Measurements from ENCODE around the gene PAK4.
"Not testable (repeated sequence)": the region's sequence is repeated elsewhere in the genome, so short reads cannot be mapped to it uniquely, and the experiment has no call there.

PAK4 gene

GRCh38 chr19:39100500-39101166 is 25.0 kb upstream of the PAK4 start:
- DNase-seq: no peak

- DNase-seq: no peak
Measured at GRCh38 chr19:39103151-39103550, 22.4 kb upstream of the PAK4 start.

GRCh38 chr19:39104186-39104596 is 21.4 kb upstream of the PAK4 start:
- DNase-seq: no peak

- no peak for DNase-seq
Measured at GRCh38 chr19:39106194-39106593, 19.4 kb upstream of the PAK4 start.

GRCh38 chr19:39109641-39110040 is 15.9 kb upstream of the PAK4 start:
- DNase-seq: no peak

GRCh38 chr19:39110263-39110967 is 15.2 kb upstream of the PAK4 start:
- DNase-seq: peak; percentile 42

GRCh38 chr19:39111593-39112199 is 13.9 kb upstream of the PAK4 start:
- DNase-seq: no peak

- no peak for DNase-seq
Measured at GRCh38 chr19:39112338-39112890, 13.2 kb upstream of the PAK4 start.

- no peak for DNase-seq
Measured at GRCh38 chr19:39113199-39113598, 12.4 kb upstream of the PAK4 start.

GRCh38 chr19:39115105-39115847 is 10.3 kb upstream of the PAK4 start:
- DNase-seq: no peak

- DNase-seq: not testable (repeated sequence)
Measured at GRCh38 chr19:39117023-39117422, 8.6 kb upstream of the PAK4 start.

- DNase-seq: no peak
Measured at GRCh38 chr19:39119830-39120229, 5.8 kb upstream of the PAK4 start.

GRCh38 chr19:39122934-39123731 is 2.5 kb upstream of the PAK4 start:
- no peak for DNase-seq

- no peak for DNase-seq
Measured at GRCh38 chr19:39124136-39124764, 1.3 kb upstream of the PAK4 start.

GRCh38 chr19:39125199-39125553 is 410 bp upstream of the PAK4 start:
- no peak for DNase-seq

GRCh38 chr19:39126312-39127187 is 964 bp downstream of the PAK4 start:
- DNase-seq: no peak

- no peak for DNase-seq
Measured at GRCh38 chr19:39127812-39128515, 2.4 kb downstream of the PAK4 start.

GRCh38 chr19:39128516-39129079 is 3.0 kb downstream of the PAK4 start:
- DNase-seq: no peak

GRCh38 chr19:39129116-39129515 is 3.5 kb downstream of the PAK4 start:
- no peak for DNase-seq
